Measurements from ENCODE around the gene C10orf67. TPM values are rescaled to one million over a fixed set of nuclear protein-coding genes. Genes with fewer than 3 reads are reported as not detected.

C10orf67 gene
- total RNA-seq, 1 experiment from 2014 or later: not detected

DNA sequence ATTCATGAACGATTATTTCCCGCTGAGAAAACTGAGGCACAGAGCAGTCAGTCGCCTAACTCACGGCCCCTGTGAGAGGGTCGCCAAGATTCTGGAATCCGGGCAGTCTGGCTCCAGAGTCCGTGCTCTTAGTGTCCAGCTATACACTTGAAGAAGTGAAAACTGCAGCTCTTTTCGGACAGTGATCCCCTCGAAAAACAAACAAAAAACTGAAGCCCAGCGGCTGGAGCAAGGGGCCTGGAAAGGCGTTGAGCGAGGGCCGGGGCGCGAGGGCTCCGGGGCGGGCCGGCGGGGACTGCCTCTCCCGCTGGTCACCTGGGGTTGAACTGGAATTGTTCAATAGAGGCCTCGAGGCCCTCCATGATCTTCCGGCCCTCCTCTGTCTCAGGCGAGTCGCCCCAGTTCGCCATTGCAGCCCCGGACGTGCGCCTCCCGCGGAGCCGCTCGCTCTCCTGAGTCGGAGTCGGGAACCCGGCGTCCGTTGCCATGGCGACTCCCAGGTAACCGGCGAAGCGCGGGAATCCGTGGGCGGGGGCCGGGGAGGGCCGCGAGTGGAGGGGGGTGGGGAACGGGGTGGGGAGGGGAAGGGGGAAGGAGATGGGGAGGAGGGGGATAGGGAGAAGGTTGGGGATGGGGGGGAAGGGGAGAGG lies 881 bp downstream of the C10orf67 start:
- CTCF ChIA-PET: no interaction called here
- DNase-seq (ENCODE audit: low read depth, low spot score): no peak
- no peaks in the 10 kb centered on the region; the same call in 1 of the 2 replicates for H4K20me1 ChIP-seq (ENCODE audit: insufficient read depth)
- no peak overlapping the region for H2AFZ ChIP-seq (ENCODE audit: low read depth, low read length, poor library complexity, severe bottlenecking)
- no peaks in the 10 kb centered on the region for H3K9me2 ChIP-seq (ENCODE audit: insufficient read depth)
- no peaks in the 10 kb centered on the region for H3K4me1 ChIP-seq (ENCODE audit: control insufficient read depth in 1 of 2, insufficient read depth in 2 of 2, low read length in 2 of 2)
- H3K4me3 ChIP-seq (replicated peaks in 1 of 2; ENCODE audit: low read depth in 1 of 2, low read length in 2 of 2): no peak overlapping the region
- H3K79me2 ChIP-seq (ENCODE audit: insufficient read depth, low read length): no peaks in the 10 kb centered on the region
- H3K27ac ChIP-seq (ENCODE audit: low read depth, low read length): no peak overlapping the region
- no peak for TF ChIP-seq EZH2phosphoT487 (IDR thresholded peaks at IDR 0.05; ENCODE audit: borderline replicate concordance)
- TF ChIP-seq EZH2 (IDR thresholded peaks at IDR 0.05): no peak
- TF ChIP-seq CBX3 (IDR thresholded peaks at IDR 0.05; ENCODE audit: low read depth): no peak
- no peak for TF ChIP-seq SRF (IDR thresholded peaks at IDR 0.05; ENCODE audit: low read depth)
- no peak for TF ChIP-seq YY1 (IDR thresholded peaks at IDR 0.05; ENCODE audit: extremely low read depth, insufficient replicate concordance, low read depth, low read length)
- no peak for TF ChIP-seq CTCF (IDR thresholded peaks at IDR 0.05 in 2 of 3, conservative IDR thresholded peaks at IDR 0.05 in 1 of 3; ENCODE audit: borderline replicate concordance in 1 of 3, insufficient read depth in 1 of 3, low read depth in 2 of 3, low read length in 2 of 3)
- no peak for TF ChIP-seq ZFX (IDR thresholded peaks at IDR 0.05)
- TF ChIP-seq POLR2AphosphoS5 (IDR thresholded peaks at IDR 0.05; ENCODE audit: low read depth, low read length): no peak
- no peak for TF ChIP-seq REST (IDR thresholded peaks at IDR 0.05; ENCODE audit: low read depth)
- TF ChIP-seq RAD21 (IDR thresholded peaks at IDR 0.05; ENCODE audit: low read depth): no peak
- no peak for TF ChIP-seq EGR1 (IDR thresholded peaks at IDR 0.05; ENCODE audit: low read depth)
- no peak for TF ChIP-seq FOSL1 (IDR thresholded peaks at IDR 0.05; ENCODE audit: low read depth)
- TF ChIP-seq JUND (IDR thresholded peaks at IDR 0.05): no peak
- TF ChIP-seq CEBPB (IDR thresholded peaks at IDR 0.05; ENCODE audit: low read depth): no peak
- H3K9me3 ChIP-seq (ENCODE audit: control insufficient read depth in 1 of 2, insufficient read depth in 1 of 2, low read depth in 1 of 2, low read length in 2 of 2): no peaks in the 10 kb centered on the region
- BruUV-seq (replicated peaks): no TSS peak
- no peak overlapping the region for H3K9ac ChIP-seq (ENCODE audit: low read length)
- ATAC-seq: no peak
- H3K4me2 ChIP-seq (ENCODE audit: low read length): no peak overlapping the region
- POLR2A ChIA-PET: no interaction called here
- intact Hi-C loops (cut with micrococcal nuclease): no loop called here
- no peaks in the 10 kb centered on the region for H3K36me3 ChIP-seq (ENCODE audit: control insufficient read depth in 1 of 2, insufficient read depth in 2 of 2, low read length in 2 of 2)
- RAD21 ChIA-PET (ENCODE audit: low non-redundant PET in 1 of 2, low total read pairs in 2 of 2, uncharacterized antibody in 2 of 2, unreplicated experiment in 2 of 2): no interaction called here
- no peaks in the 10 kb centered on the region for H3K27me3 ChIP-seq (ENCODE audit: insufficient read depth, low read length)

Data from HCT116 (cell line).